HG03460 (cell line): ENCODE data around the gene CCDC192.
A peak's percentile ranks its signal among the peaks of the same experiment; 100 is the strongest.

ENCODE experiments used
- ATAC-seq: cut with Tn5 transposase; IDR thresholded peaks from one replicate; pipeline ENCODE4 v1.9.1; 2021; ENCODE audit not compliant: unreplicated experiment

Gene CCDC192

GRCh38 chr5:127872494-127872893, 169.3 kb downstream of the CCDC192 start:
- ATAC-seq, result no peak

GRCh38 chr5:127875235-127876021, 172.2 kb downstream of the CCDC192 start:
- peak; percentile 85 for ATAC-seq

GRCh38 chr5:127876384-127876783, 173.2 kb downstream of the CCDC192 start:
- ATAC-seq, result no peak

GRCh38 chr5:127878174-127878750, 175.1 kb downstream of the CCDC192 start:
- no peak for ATAC-seq

- no peak for ATAC-seq
Observed at GRCh38 chr5:127884416-127884815, 181.2 kb downstream of the CCDC192 start.

GRCh38 chr5:127885176-127885575, 182.0 kb downstream of the CCDC192 start:
- ATAC-seq, result no peak

- ATAC-seq, result no peak
Observed at GRCh38 chr5:127886081-127886480, 182.9 kb downstream of the CCDC192 start.

- ATAC-seq, result no peak
Observed at GRCh38 chr5:127887282-127887681, 184.1 kb downstream of the CCDC192 start.

- ATAC-seq, result no peak
Observed at GRCh38 chr5:127891942-127892341, 188.8 kb downstream of the CCDC192 start.

- ATAC-seq, result no peak
Observed at GRCh38 chr5:127892467-127893207, 189.4 kb downstream of the CCDC192 start.

GRCh38 chr5:127893232-127893631, 190.0 kb downstream of the CCDC192 start:
- no peak for ATAC-seq

GRCh38 chr5:127894461-127894860, 191.3 kb downstream of the CCDC192 start:
- ATAC-seq, result no peak

GRCh38 chr5:127898551-127899213, 195.5 kb downstream of the CCDC192 start:
- ATAC-seq, result no peak

GRCh38 chr5:127899214-127899610, 196.0 kb downstream of the CCDC192 start:
- ATAC-seq, result no peak

- peak; percentile 54 for ATAC-seq
Observed at GRCh38 chr5:127906562-127907204, 203.5 kb downstream of the CCDC192 start.

GRCh38 chr5:127907907-127908306, 204.7 kb downstream of the CCDC192 start:
- no peak for ATAC-seq

- ATAC-seq, result peak; percentile 64
Observed at GRCh38 chr5:127909066-127909465, 205.9 kb downstream of the CCDC192 start.

- ATAC-seq, result no peak
Observed at GRCh38 chr5:127909821-127910220, 206.6 kb downstream of the CCDC192 start.

- ATAC-seq, result no peak
Observed at GRCh38 chr5:127910307-127910956, 207.2 kb downstream of the CCDC192 start.

- no peak for ATAC-seq
Observed at GRCh38 chr5:127911619-127912018, 208.4 kb downstream of the CCDC192 start.
